Nucleus accumbens (tissue), 56 donors: Measurements from ENCODE around the gene C1orf198.

ENCODE experiments used
- DNase-seq, 56 donors: peaks; one replicate each; lab custom pipeline; 2025; lab: John Stamatoyannopoulos, UW

Gene C1orf198

DNA sequence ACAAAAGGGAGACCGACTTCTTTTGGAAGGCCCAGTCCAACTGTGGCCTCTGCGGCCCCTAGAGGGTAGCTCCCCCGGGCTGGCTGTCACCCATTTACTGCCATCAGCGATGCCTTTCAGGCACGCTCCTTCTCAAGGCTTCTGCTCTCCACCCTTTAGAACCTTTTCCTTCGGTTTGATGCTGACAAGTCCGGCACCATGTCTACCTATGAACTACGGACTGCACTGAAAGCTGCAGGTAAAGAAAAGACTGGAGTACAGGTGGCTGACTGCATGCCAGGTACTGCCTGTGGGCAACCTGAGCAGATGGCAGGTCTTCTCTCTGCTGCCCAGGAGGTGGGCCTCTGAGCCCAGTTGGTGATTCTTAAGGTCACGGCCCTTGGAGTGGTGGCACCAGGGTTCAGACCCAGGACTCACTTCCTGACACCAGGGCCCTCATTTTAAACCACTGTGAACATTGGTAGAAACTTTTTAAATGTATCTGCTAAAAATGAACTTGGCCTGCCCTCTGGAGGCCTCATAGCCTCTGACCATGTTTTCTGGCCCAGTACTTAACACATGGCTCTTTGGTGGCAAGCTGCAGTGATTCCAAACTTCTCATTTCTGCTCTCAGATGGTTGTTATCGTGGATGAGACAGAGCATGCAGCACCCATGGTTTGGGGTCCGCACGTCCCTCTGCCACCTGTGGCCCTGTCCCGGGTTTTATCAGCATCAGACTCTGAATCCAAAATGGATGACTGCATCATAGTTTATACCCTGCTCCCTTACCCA, 75.4 kb downstream of the C1orf198 start:
- DNase-seq, result no peak

GRCh38 chr1:230791986-230792564, 76.2 kb downstream of the C1orf198 start:
- no peak for DNase-seq

- no peak for DNase-seq
These were observed 78.3 kb downstream of the C1orf198 start for GRCh38 chr1:230790026-230790425.

DNA sequence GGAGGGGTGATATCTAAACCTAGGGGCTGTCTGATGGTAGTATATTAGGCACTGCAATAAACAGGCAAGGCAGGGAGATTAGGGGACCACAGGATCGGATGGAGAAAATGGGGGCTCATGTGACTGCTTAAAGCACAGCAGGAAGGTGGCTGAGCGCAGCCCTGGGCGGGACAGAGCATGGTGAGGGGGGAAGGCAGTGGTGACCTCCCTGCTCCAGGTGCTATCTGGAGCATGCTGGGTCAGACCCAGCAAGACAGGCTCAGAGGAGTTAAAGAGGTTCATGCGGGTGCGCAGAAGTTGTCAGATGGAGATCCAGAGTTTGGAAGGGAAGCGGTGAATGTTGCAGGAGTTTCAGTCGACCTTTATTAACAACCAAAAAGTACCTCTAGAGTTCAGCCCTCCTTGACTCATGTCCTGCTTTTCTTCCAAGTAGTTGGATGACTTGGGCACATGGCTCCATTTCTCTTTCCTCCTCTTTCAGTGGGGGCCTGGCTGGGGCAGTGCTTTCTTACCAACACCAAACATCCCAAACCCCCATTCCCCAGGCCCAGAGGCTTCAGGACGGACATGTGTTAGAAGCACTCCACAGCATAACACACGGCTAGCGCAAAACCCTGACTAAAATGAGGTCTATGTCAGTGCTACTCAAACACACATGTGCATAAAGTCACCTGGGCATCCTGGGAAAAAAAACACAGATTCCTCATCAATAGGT, 79.6 kb downstream of the C1orf198 start:
- DNase-seq, result no peak

DNA sequence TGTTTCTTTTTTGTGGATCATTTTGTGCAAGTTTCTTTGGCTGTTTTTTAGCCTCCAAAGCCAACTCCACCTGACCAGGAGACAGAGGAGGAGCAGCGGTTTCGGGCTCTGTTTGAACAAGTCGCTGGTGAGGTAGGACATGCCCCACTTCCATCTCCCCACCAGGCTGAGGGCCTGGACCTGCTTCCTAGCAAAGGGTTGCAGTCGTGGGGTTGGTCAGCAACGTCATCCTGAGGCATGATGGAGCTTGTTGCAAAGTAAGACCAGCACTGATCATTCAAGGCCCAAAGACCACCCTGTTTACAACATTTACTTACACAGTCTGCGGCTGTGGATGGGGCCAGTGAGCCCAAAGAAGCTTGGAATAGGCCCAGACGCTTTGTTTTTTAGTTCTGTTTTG, 80.8 kb downstream of the C1orf198 start:
- DNase-seq, result no peak
